Measurements from ENCODE around the gene KRT82.

Gene KRT82

GRCh38 chr12:52401926-52402325, 4.2 kb downstream of the KRT82 start:
- TF ChIP-seq CTCF (IDR thresholded peaks at IDR 0.05; ENCODE audit: low read depth, low read length, missing control alignments): no peak
- H3K4me3 ChIP-seq (ENCODE audit: low read depth, low read length): no peak overlapping the region
- DNase-seq (ENCODE audit: low read depth): no peak

- H3K4me3 ChIP-seq (ENCODE audit: low read depth, low read length): no peak overlapping the region
- no peak for DNase-seq (ENCODE audit: low read depth)
- TF ChIP-seq CTCF (IDR thresholded peaks at IDR 0.05; ENCODE audit: low read depth, low read length, missing control alignments): no peak
Measured at GRCh38 chr12:52401526-52401925, 4.6 kb downstream of the KRT82 start.

GRCh38 chr12:52400906-52401305, 5.2 kb downstream of the KRT82 start:
- H3K4me3 ChIP-seq (ENCODE audit: low read depth, low read length): no peak overlapping the region
- no peak for TF ChIP-seq CTCF (IDR thresholded peaks at IDR 0.05; ENCODE audit: low read depth, low read length, missing control alignments)
- DNase-seq (ENCODE audit: low read depth): no peak

GRCh38 chr12:52399756-52400155, 6.4 kb downstream of the KRT82 start:
- no peak for DNase-seq (ENCODE audit: low read depth)
- no peak for TF ChIP-seq CTCF (IDR thresholded peaks at IDR 0.05; ENCODE audit: low read depth, low read length, missing control alignments)
- H3K4me3 ChIP-seq (ENCODE audit: low read depth, low read length): no peak overlapping the region

GRCh38 chr12:52398176-52398575, 8.0 kb downstream of the KRT82 start:
- TF ChIP-seq CTCF (IDR thresholded peaks at IDR 0.05; ENCODE audit: low read depth, low read length, missing control alignments): no peak
- DNase-seq (ENCODE audit: low read depth): no peak
- H3K4me3 ChIP-seq (ENCODE audit: low read depth, low read length): no peak overlapping the region

GRCh38 chr12:52396656-52397055, 9.5 kb downstream of the KRT82 start:
- TF ChIP-seq CTCF (IDR thresholded peaks at IDR 0.05; ENCODE audit: low read depth, low read length, missing control alignments): no peak
- DNase-seq (ENCODE audit: low read depth): no peak

GRCh38 chr12:52395761-52396434, 10.2 kb downstream of the KRT82 start:
- TF ChIP-seq CTCF (IDR thresholded peaks at IDR 0.05; ENCODE audit: low read depth, low read length, missing control alignments): peak; percentile 49
- H3K4me3 ChIP-seq (ENCODE audit: low read depth, low read length): no peak overlapping the region

More at GRCh38 chr12:52396656-52397055, 9.5 kb downstream of the KRT82 start:
- no peak overlapping the region for H3K4me3 ChIP-seq (ENCODE audit: low read depth, low read length)

More at GRCh38 chr12:52395761-52396434, 10.2 kb downstream of the KRT82 start:
- no peak for DNase-seq (ENCODE audit: low read depth)

Data from GM12864 (cell line).